CMK (cell line): Measurements from ENCODE around the gene CARMIL1.

Source experiments
- DNase-seq: peaks from one replicate; pipeline ENCODE4 v3.0.0-alpha.2; 2010; ENCODE audit warnings: low read depth

CARMIL1 gene

GRCh38 chr6:25311331-25311840 is 32.2 kb downstream of the CARMIL1 start:
- DNase-seq, result no peak

DNA sequence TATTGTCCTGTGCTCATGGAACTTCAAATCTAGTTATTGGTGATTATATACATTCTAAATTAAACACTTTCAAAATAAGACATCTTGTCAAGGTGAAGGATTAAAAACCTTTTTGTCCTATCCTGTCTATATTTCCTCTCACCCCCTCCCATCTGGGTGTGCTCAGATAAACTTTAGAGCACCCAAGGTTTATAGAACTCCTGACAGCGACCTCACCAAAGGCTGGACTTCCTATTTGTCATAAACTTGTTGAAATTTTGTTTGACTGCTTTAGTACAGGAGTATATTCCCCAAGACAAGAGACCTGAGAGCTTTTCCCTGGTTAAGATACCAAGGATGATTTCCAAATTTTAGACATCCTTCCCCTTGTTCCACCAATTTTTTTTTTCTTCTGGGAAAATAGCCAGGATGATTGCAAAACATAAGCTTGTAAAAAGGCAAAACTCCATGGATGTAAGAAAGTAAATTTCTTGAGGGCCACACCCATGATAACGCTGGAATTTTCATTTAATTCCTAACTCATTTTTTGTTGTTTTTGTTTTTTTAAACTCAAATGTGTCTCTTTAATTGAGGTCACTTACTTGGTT is 33.0 kb downstream of the CARMIL1 start:
- no peak for DNase-seq

DNA sequence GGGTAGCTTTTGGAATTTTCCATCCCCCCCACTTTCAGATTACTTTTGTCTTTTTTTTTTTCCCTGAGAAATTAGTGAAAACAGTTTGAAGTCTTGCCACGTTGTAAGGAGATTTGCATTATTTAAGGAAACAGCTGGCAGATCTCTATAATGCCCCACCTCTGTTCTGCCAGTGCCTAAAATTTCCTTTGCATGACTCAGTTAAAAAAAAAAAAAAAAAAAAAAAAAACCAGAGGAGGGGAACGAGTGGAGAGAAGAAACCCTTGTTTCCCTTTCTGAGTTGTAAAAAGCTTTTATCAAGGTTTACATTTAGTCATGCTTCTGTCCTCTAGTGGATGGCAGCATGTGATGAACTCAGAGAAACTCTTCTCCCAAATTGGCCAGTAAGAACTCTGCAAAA is 33.5 kb downstream of the CARMIL1 start:
- DNase-seq, result no peak

DNA sequence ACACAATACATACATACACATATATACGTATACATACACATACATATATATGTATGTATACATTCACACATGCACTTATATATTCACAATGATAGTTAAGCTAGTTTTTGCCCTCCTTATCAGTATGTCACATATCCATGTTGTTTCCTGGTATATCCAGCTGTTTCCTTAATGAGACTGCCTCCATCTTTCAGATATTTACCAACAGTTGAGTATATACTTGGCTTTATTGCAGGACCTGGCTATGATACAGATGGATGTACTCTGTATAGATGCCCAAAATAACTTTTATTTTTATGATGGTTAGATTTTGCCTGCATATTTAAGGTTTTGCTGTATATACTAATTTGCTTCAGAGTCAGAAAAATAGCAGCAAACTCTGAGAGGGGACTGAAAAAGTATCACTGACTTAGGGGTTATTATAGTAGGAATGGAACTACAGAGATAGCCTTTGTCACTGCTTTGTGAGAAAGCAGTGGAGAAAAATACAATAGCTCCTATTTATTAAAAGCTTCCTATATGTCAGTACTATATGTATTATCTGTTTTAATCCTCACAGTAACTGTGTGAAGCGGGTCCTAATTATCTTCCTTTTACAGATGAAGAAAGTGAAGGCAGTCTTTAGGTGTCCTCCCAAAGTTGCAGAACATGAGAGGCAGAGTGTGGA is 35.5 kb downstream of the CARMIL1 start:
- DNase-seq, result no peak

- no peak for DNase-seq
These were observed 36.3 kb downstream of the CARMIL1 start for GRCh38 chr6:25315194-25316177.

DNA sequence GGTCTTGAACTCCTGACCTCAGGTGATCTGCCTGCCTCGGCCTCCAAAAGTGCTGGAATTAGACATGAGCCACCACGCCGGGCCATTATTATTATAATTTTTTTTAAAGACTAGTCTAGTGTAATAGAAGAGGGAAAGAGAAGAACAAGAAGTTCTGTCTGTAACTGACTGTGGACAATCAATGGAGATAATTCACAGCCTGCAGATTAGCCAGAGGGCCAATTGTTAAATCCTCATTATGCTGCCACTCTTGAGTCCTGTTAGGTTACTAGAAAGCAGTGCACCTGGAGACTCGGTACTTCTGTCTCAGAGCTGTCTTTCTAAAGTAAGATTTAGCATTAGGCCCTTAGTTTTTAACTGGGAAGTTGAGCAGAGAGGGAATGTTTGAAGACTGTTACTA is 37.5 kb downstream of the CARMIL1 start:
- no peak for DNase-seq

GRCh38 chr6:25318589-25318988 is 39.4 kb downstream of the CARMIL1 start:
- no peak for DNase-seq

- DNase-seq, result no peak
These were observed 41.3 kb downstream of the CARMIL1 start for GRCh38 chr6:25320459-25320858.

GRCh38 chr6:25322692-25323091 is 43.5 kb downstream of the CARMIL1 start:
- no peak for DNase-seq

DNA sequence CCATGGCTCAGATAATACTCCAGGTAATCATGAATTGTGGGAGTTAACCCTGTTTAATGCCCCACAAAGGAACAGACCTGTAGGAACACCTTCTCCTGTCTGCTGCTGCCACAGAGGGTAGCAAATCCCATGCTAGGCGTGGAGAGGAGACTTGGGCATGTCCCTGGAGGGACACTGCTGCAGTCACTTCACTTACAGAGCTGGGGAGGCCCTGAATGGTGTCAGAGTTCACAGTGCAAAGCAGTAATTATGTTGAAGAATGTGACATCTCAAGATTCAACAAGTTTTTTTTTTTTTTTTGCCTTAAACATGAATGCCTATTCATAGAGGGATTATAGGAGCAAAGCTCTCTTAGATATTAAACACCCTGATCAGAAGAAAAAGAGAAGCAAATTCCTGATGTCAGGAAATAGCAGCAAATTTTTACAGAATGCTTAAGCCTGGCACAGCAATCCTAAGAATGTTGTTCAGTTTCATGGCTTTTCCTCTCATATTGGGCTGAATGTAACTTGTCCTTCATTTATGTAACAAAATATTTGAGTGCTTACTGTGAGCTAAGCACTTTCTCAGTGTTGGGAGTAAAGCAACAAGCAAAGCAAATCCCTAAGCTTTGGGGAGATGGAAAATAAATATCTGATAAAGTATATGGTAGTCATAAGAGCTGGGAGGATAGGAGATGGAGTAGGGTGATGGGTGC is 45.0 kb downstream of the CARMIL1 start:
- no peak for DNase-seq

- no peak for DNase-seq
These were observed 47.0 kb downstream of the CARMIL1 start for GRCh38 chr6:25326126-25326525.

DNA sequence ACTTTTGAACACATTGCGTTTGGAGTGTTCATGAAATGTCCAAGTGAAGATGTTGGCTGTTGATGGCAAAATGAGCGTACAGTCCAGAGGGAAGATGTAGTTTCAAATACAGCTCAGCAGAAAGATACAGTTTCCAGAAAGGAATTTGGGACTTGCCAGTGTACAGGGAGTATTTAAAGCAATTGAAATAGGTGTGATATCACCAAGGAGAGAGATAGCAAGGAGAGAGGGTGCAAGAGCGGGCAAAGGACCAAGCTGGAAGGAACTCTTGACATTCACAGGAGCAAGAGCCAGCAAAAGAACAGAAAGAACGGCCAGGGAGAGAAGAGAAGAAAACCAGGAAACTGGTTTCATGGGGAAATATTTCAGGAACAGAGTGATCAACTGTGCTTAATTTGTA is 47.8 kb downstream of the CARMIL1 start:
- DNase-seq, result no peak

DNA sequence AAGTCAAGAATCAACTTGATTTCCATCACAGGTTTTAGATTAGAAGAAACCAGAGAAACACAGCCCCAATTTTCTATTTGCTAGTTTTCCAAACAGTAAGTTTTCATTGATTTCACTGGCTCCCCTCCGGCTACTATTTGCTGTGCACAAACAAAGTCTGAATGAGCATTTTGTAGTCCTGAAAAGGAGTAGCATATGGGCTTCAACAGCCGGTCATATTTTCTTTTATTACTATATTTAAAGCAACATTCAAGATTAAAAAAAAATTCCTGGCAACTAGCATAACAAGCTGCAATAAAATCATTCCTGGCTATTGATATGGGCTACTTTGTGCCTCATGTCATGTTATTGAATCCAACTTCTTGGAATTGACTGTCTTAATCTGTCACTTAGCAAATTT is 48.3 kb downstream of the CARMIL1 start:
- no peak for DNase-seq

DNA sequence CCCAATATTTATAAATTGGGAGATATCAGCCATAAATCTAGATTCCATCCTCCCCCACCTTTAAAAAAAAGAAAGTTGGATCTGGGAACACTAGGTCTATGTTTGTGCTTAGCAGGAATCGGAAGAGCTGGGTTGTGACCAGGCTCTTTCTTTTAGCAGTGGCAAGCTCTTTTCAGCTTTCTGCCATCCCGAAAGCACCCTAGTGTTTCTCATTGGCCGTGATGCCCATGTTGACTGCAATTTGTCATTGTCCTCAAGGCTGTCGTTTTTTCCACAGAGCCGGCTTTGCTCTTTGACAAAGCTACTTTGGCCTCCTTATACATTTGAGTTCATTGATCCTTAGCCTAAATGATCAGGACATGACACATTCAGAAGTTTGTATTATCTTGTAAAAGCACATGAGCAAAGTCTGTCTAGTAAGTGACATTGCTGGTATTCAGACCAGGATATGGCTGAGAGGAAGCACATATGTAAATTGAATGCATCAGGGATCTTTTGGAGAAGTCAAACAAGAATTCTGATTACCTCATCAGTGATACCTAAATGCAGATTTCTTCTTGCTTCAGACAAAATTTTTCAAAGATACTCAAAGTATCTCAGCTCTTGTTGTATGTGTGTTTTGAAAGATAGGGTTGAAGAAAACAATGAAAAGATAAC is 50.1 kb downstream of the CARMIL1 start:
- DNase-seq, result no peak

DNA sequence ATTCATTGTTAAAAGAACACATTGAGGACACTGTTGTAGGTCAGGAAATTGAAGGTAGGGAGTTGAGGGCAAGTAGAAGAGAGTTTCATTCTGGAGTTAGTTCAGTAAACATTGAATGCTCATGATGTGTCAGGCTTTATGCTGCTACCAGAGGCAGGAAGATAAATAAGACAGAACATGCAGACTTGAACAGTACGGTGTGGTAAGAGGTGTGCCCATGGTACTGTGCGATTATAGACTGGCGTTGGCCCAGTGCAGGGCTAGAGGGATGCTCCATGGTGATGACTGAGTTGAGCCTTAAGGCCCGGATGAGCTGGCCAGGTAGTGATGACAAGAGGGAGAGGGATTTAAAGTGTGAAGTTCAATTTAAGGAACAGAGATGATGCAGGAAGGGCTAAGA is 50.8 kb downstream of the CARMIL1 start:
- DNase-seq, result no peak

DNA sequence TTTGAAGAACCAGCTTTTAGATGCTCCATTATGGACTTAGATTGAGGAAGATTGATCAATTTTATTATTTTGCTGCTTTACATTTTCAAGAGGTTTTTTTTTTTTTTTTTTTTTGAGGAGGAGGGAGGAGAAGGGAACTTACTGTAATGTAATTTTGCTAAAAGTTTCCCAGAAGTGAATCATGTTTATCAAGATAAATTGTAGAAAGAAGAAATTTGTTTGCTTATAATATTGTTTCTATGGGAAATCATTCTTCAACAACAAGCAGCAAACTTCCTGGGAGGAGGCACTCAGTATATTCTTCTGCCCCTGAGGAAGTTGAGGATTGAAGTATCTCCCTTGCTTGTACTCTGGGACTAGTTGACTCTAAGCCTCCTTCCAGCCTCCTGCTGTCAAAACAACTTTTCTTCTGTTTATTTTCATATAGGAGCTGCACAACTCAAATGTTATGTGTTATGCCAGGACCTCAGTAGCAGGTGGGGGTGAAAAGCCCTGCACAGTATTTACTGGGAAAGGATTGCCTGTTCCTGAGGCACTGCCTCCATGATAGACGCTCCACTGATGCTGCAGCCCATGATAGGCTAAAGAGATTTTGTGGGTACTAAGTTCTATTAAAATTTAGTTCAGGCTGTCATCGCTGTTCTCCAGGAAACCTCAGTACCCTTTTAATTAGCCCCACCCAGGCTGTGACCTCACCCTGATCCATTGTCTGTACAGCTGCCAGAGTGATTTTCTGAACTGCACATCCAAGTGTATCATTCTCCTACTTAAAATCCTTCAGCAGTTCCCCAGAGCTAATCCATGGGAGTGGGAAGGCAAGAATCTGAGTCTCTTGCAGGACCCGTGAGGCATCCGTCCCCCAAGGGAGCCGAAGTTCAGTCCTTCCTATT is 51.9 kb downstream of the CARMIL1 start:
- DNase-seq, result no peak

- no peak for DNase-seq
These were observed 53.0 kb downstream of the CARMIL1 start for GRCh38 chr6:25332165-25332564.

DNA sequence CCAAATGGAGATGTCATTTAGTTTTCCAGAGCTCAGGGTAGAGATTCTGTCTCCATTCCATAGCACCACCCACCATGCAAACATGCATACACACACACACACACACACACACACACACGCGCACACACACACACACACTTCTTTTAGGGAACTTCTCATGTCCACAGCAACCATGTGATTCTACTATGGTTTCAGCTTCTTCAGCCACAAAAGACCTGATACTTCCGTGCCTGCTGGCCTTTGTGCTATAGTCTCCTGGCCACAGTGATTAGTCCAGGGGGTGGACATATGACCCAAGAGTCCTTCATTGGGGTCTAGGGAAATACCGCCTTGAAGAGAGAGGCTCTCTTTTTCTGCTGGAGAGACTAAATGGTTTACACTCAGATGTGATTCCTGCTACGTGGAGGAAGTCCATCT is 53.5 kb downstream of the CARMIL1 start:
- DNase-seq, result no peak

DNA sequence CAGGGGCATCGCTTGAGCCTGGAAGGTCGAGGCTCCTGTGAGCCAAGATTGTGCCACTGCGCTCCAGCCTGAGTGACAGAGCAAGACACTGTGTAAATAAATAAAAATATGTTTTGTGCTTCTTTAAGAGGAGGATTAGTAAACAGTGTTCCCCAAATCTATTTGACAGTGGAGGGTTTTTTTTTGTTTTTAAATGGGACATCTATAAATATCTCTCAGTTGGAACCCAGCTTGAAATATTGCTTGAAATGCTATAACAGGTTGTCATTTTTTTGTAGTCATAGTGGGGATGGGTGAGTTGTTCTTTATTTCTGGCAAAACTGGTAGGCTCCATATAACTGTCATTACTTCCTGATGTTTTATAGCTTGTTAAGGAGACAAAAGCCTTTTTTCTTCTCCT is 54.3 kb downstream of the CARMIL1 start:
- DNase-seq, result no peak

DNA sequence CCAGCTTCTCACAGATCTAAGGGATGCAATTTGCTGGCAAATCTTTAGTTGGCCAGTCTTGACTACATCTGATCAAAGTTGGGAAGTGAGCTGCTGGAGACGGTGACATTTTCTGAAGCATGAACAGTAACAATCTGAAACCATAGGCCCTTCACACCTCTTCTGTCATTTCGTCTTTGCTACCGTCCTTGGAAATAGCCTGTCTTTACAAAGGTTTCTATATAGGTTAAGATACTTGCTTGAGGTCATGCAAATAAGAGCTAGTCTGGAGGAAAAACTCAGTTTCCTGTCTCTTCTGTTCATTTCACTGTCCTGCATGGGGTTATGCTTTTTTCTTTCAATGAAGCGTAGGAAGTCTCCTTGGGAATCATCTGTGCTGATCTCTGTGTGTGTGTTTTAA is 55.6 kb downstream of the CARMIL1 start:
- DNase-seq, result no peak

DNA sequence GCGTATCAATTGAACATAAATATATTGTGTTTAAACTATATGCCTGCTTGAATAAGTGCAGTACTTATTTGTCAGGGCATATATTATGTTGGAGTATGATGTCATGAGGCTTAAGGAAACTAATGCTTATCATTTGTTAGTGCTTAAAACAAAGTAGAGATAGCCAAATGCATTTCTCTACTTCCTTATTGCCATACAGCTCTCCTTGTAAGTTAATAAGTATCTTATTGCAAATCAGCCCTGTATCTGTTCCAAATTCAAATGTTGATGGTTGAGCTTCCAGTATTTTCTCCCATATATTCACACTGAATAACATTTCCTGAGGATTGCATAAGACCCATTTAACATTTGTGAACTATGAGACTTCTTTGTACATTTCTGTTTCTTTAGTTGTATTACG is 57.8 kb downstream of the CARMIL1 start:
- DNase-seq, result no peak
